GM23338 (cell line): ENCODE results near the gene LHX1. TPM values are rescaled to one million over a fixed set of nuclear protein-coding genes. Genes with fewer than 3 reads are reported as not detected.

ENCODE experiments used
- ATAC-seq: fragments of 200-7000 bp; cut with Tn5 transposase; 3 replicates; pipeline ENCODE4 v1.9.1; 2020
- DNase-seq: peaks from one replicate; pipeline ENCODE4 v3.0.0-alpha.2; 2015; ENCODE audit warnings: low spot score
- H2AFZ ChIP-seq: fragments of 200-600 bp; sonication (generic); 2 replicates; pipeline ENCODE4 v1.8.0; 2016; ENCODE audit warnings: antibody characterized with exemption, mild to moderate bottlenecking, moderate library complexity
- H3F3A ChIP-seq: fragments of 200-600 bp; sonication (generic); replicated peaks from 2 replicates; pipeline ENCODE4 v1.8.0; 2017; ENCODE audit warnings: antibody characterized with exemption, mixed run types, low read depth
- H3K27ac ChIP-seq: fragments of 200-600 bp; sonication (generic); 2 replicates; pipeline ENCODE4 v1.6.1; 2016; ENCODE audit warnings: low read depth
- H3K27me3 ChIP-seq: fragments of 200-600 bp; sonication (generic); 2 replicates; pipeline ENCODE4 v1.8.0; 2016; ENCODE audit warnings: mild to moderate bottlenecking, mixed run types, moderate library complexity; ENCODE audit not compliant: insufficient read depth
- H3K36me3 ChIP-seq: fragments of 200-600 bp; sonication (generic); 2 replicates; pipeline ENCODE4 v1.8.0; 2016; ENCODE audit warnings: mild to moderate bottlenecking; ENCODE audit not compliant: insufficient read depth
- H3K4me1 ChIP-seq: fragments of 200-600 bp; sonication (generic); 2 replicates; pipeline ENCODE4 v1.8.0; 2016; ENCODE audit warnings: mild to moderate bottlenecking, moderate library complexity; ENCODE audit not compliant: insufficient read depth
- H3K4me2 ChIP-seq: fragments of 200-600 bp; sonication (generic); 2 replicates; pipeline ENCODE4 v1.7.1; 2017; ENCODE audit warnings: mixed run types
- H3K4me3 ChIP-seq: fragments of 200-600 bp; sonication (generic); 2 replicates; pipeline ENCODE4 v1.6.1; 2016; ENCODE audit warnings: mixed run types
- H3K79me2 ChIP-seq: fragments of 200-600 bp; sonication (generic); replicated peaks from 2 replicates; pipeline ENCODE4 v1.8.0; 2017; ENCODE audit warnings: mild to moderate bottlenecking; ENCODE audit not compliant: insufficient read depth
- H3K9me2 ChIP-seq: fragments of 200-600 bp; sonication (generic); 2 replicates; pipeline ENCODE4 v1.8.0; 2017; ENCODE audit not compliant: insufficient read depth
- H4K20me1 ChIP-seq: fragments of 200-600 bp; sonication (generic); replicated peaks from 2 replicates; pipeline ENCODE4 v1.8.0; 2017; ENCODE audit warnings: mild to moderate bottlenecking; ENCODE audit not compliant: insufficient read depth
- H3K27ac Mint-ChIP-seq: 2 replicates; pipeline ENCODE4 v1.8.0; 2020; ENCODE audit warnings: inconsistent platforms, mild to moderate bottlenecking, moderate library complexity, mixed read lengths
- H3K27me3 Mint-ChIP-seq: 3 replicates; pipeline ENCODE4 v1.8.0; 2022; ENCODE audit warnings: low read depth, mild to moderate bottlenecking, moderate library complexity, mixed read lengths, inconsistent platforms; ENCODE audit not compliant: insufficient read depth, poor library complexity
- H3K36me3 Mint-ChIP-seq: 3 replicates; pipeline ENCODE4 v1.8.0; 2021; ENCODE audit warnings: low read depth, mild to moderate bottlenecking, inconsistent platforms, moderate library complexity, mixed read lengths
- H3K4me1 Mint-ChIP-seq: 3 replicates; pipeline ENCODE4 v1.8.0; 2020; ENCODE audit warnings: mild to moderate bottlenecking, inconsistent platforms, mixed read lengths
- H3K4me3 Mint-ChIP-seq: 3 replicates; pipeline ENCODE4 v1.8.0; 2021; ENCODE audit warnings: moderate library complexity, mild to moderate bottlenecking, inconsistent platforms, mixed read lengths
- H3K9me3 Mint-ChIP-seq: 3 replicates; pipeline ENCODE4 v1.8.0; 2020; ENCODE audit warnings: moderate library complexity, mild to moderate bottlenecking, inconsistent platforms, mixed read lengths
- ETS1 ChIP-seq: IDR thresholded peaks from 2 replicates; pipeline ENCODE4 v1.6.1; 2016; ENCODE audit warnings: antibody characterized with exemption
- EZH2 ChIP-seq: fragments of 200-600 bp; sonication (generic); IDR thresholded peaks from one replicate; pipeline ENCODE4 v1.8.0; 2017; ENCODE audit warnings: antibody characterized with exemption, mild to moderate bottlenecking, low read depth; ENCODE audit not compliant: unreplicated experiment
- JUNB ChIP-seq: IDR thresholded peaks from one replicate; pipeline ENCODE4 v1.6.1; 2016; ENCODE audit warnings: antibody characterized with exemption; ENCODE audit not compliant: unreplicated experiment
- REST ChIP-seq: IDR thresholded peaks from one replicate; pipeline ENCODE4 v1.6.1; 2018; ENCODE audit warnings: antibody characterized with exemption; ENCODE audit not compliant: unreplicated experiment
- ZNF114 ChIP-seq: fragments of 250-450 bp; sonication (Bioruptor Pico); IDR thresholded peaks from 2 replicates; pipeline ENCODE4 v1.5.0; 2020; ENCODE audit warnings: mild to moderate bottlenecking, moderate library complexity
- ZNF462 ChIP-seq: fragments of 250-450 bp; sonication (Bioruptor Pico); IDR thresholded peaks from 2 replicates; pipeline ENCODE4 v1.5.0; 2020; ENCODE audit warnings: mild to moderate bottlenecking, moderate library complexity
- polyA plus RNA-seq: library from polyadenylated mRNA; unstranded; fragments of >200 nt; fragmentation: Nextera tagmentation; extraction: Ambion mirVana; gene quantifications from 2 replicates; pipeline ENCODE4 v1.2.1, GENCODE V29; 2016
- total RNA-seq: library from RNA; depleted of rRNA; stranded (reverse); fragments of >200 nt; shearing (Covaris generic); gene quantifications from 2 replicates; pipeline ENCODE4 v1.2.3, GENCODE V29; 2014

The LHX1 gene
- total and polyA plus RNA-seq, 2 experiments from 2014 or later, result 0.52 to 0.74 TPM

- no peaks in the 10 kb centered on the region for H3K9me3 Mint-ChIP-seq
- DNase-seq, result no peak
- H3K4me1 Mint-ChIP-seq, result peaks cover 2% of the 10 kb centered on the region; the same call in 1 of the 3 replicates
Observed at GRCh38 chr17:36910513-36910912, 26.8 kb upstream of the LHX1 start.

More at GRCh38 chr17:36910513-36910912, 26.8 kb upstream of the LHX1 start:
- no peak overlapping the region for H3K27ac ChIP-seq
- Mint-ChIP-seq H3K36me3 (no peaks in the 10 kb centered on the region), H3K27ac (no peak overlapping the region), H3K27me3 (peaks cover 12% of the 10 kb centered on the region), H3K4me3 (no peak overlapping the region)
- no peaks in the 10 kb centered on the region for H3K27me3 ChIP-seq
- H3F3A ChIP-seq, result no peaks in the 10 kb centered on the region
- no peak for TF ChIP-seq JUNB
- TF ChIP-seq ZNF114 (CRISPR knock-in tag), result no peak
- no peak for TF ChIP-seq ETS1
- TF ChIP-seq ZNF462 (CRISPR knock-in tag), result no peak
- TF ChIP-seq EZH2, result no peak
- no peak for TF ChIP-seq REST
- H3K9me2 ChIP-seq, result no peaks in the 10 kb centered on the region
- no peak overlapping the region for H3K4me3 ChIP-seq
- H4K20me1 ChIP-seq, result no peaks in the 10 kb centered on the region
- no peaks in the 10 kb centered on the region for H3K79me2 ChIP-seq
- ATAC-seq, result no peak
- no peak overlapping the region for H3K4me2 ChIP-seq
- H2AFZ ChIP-seq, result no peak overlapping the region
- no peaks in the 10 kb centered on the region for H3K36me3 ChIP-seq
- no peaks in the 10 kb centered on the region for H3K4me1 ChIP-seq
